ENCODE results near the gene PADI1.
A peak's percentile ranks its signal among the peaks of the same experiment; 100 is the strongest.

Gene PADI1

DNA sequence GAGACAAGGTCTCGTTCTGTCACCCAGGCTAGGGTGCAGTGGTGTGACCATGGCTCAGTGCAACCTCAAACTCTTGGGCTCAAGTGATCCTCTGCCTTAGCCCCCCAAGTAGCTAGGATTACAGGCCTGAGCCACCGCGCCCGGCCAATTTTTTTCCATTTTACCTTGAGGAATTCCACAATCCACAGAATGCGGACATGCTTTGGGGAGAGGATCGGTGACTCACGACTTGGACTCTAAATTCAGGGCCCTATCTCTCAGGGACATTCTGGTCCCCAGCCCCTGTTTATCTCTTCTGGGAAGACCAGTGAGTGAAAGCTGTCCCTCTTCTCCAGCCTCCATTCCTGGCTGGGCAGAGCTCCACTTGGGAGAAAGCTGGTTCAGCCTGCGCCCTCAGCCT, 5.2 kb downstream of the PADI1 start:
- H3K4me3 ChIP-seq (replicated peaks in 1 of 2; ENCODE audit: low read depth in 2 of 2, low read length in 2 of 2): no peak overlapping the region
- TF ChIP-seq, protein P1, sequence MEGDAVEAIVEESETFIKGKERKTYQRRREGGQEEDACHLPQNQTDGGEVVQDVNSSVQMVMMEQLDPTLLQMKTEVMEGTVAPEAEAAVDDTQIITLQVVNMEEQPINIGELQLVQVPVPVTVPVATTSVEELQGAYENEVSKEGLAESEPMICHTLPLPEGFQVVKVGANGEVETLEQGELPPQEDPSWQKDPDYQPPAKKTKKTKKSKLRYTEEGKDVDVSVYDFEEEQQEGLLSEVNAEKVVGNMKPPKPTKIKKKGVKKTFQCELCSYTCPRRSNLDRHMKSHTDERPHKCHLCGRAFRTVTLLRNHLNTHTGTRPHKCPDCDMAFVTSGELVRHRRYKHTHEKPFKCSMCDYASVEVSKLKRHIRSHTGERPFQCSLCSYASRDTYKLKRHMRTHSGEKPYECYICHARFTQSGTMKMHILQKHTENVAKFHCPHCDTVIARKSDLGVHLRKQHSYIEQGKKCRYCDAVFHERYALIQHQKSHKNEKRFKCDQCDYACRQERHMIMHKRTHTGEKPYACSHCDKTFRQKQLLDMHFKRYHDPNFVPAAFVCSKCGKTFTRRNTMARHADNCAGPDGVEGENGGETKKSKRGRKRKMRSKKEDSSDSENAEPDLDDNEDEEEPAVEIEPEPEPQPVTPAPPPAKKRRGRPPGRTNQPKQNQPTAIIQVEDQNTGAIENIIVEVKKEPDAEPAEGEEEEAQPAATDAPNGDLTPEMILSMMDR (IDR thresholded peaks at IDR 0.05; ENCODE audit: low read depth, low read length): no peak
- no peak for DNase-seq (ENCODE audit: low read depth in 2 of 2)

DNA sequence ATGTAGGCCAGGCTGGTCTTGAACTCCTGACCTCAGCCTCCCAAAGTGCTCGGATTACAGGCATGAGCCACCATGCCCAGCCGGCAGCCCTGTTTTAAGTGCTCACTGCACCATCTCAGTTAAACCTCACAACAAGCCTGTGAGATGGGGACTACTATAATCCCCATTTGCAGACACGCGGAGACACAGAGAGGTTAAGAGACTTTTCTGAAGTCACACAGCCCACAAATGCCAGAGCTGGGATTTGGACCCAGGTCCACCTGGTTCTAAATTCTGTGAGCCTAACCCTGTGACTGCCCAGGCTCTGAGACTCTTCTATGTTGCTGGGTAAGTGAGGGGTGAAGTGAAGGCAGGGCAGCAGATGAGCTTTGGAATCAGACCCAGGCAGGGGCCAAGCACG, 6.4 kb downstream of the PADI1 start:
- no peak overlapping the region for H3K4me3 ChIP-seq (replicated peaks in 1 of 2; ENCODE audit: low read depth in 2 of 2, low read length in 2 of 2)
- TF ChIP-seq, protein P1 (IDR thresholded peaks at IDR 0.05; ENCODE audit: low read depth, low read length): no peak
- DNase-seq (ENCODE audit: low read depth in 2 of 2): no peak

- TF ChIP-seq, protein P1 (IDR thresholded peaks at IDR 0.05; ENCODE audit: low read depth, low read length): no peak
- no peak for DNase-seq (ENCODE audit: low read depth in 2 of 2)
- no peak overlapping the region for H3K4me3 ChIP-seq (replicated peaks in 1 of 2; ENCODE audit: low read depth in 2 of 2, low read length in 2 of 2)
These were observed 7.1 kb downstream of the PADI1 start for GRCh38 chr1:17212009-17212408.

DNA sequence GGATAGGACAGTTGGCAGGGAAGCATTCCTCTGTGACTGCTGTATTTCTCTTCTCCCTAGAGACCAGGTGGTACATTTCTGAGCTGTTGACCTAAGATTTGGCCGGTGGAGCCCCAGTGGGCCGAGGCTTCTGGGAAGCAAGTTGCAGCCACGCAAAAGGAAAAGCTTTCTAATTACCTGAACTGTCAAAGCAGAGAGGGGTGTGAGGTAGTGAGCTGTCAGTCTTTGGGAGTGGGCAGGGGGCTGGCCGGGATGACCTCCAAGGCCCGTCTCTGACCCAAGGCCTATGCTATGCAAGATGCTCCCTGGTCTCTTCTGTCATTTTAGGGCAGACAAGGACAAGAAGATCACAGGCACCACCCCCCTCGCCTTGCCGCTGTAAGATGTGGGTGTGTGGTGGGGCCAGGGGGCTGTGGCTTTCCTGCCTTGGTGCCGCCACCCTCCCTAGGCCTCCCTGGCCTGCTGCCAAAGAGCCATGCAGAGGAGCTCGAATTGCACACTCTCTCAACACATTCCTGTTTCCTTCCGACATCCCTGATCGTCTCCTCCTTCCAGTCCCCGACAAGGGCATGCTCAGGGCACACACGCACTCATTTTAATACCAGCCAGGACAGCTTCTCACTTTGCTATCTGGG, 7.7 kb downstream of the PADI1 start:
- H3K4me3 ChIP-seq (replicated peaks in 1 of 2; ENCODE audit: low read depth in 2 of 2, low read length in 2 of 2): no peak overlapping the region
- peak; percentile 73 to 86 for DNase-seq (ENCODE audit: low read depth in 2 of 2)
- TF ChIP-seq, protein P1 (IDR thresholded peaks at IDR 0.05; ENCODE audit: low read depth, low read length): no peak

- TF ChIP-seq, protein P1 (IDR thresholded peaks at IDR 0.05; ENCODE audit: low read depth, low read length): no peak
- no peak for DNase-seq (ENCODE audit: low read depth in 2 of 2)
- no peak overlapping the region for H3K4me3 ChIP-seq (replicated peaks in 1 of 2; ENCODE audit: low read depth in 2 of 2, low read length in 2 of 2)
These were observed 8.3 kb downstream of the PADI1 start for GRCh38 chr1:17213148-17213781.

DNA sequence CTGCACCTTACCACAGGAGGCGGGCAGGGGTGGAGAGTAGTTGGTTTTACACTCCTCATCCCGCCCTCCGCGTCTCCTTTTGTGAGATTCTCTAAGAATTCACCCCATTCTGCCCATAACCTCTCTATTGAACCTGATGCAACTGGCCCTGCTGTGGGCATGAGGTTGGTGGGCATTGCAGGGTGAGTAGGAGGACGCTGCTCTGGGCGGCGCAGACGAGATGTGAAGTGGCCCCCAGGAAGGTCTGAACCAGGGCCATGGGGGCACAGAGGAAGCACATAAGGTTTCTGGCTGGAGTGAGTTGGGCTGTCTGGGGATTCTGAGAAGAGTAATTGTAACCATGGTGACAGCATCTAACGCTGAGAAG, 8.8 kb downstream of the PADI1 start:
- H3K4me3 ChIP-seq (replicated peaks in 1 of 2; ENCODE audit: low read depth in 2 of 2, low read length in 2 of 2): no peak overlapping the region
- no peak for DNase-seq (ENCODE audit: low read depth in 2 of 2)
- TF ChIP-seq, protein P1 (IDR thresholded peaks at IDR 0.05; ENCODE audit: low read depth, low read length): no peak

Measured in cardiac fibroblast (primary cell).